HCT116 (cell line): ENCODE results near the gene RET. TPM values are rescaled to one million over a fixed set of nuclear protein-coding genes. Genes with fewer than 3 reads are reported as not detected.

ENCODE experiments used
- ATAC-seq: fragments of 200-7000 bp; cut with Tn5 transposase; 2 replicates; pipeline ENCODE4 v1.9.1; 2020; ENCODE audit warnings: mild to moderate bottlenecking, moderate library complexity
- BruUV-seq: library from RNA; stranded (reverse); fragments of 400-500 nt; replicated peaks from 2 replicates; lab custom pipeline; 2021; lab: Mats Ljungman, UMichigan
- CTCF ChIA-PET: fragments of 300-600 bp; sonication (Branson Sonifier 250); formaldehyde crosslinking; loops from one replicate; lab custom pipeline; 2021; ENCODE audit warnings: antibody characterized with exemption; lab: Charles Lee
- POLR2A ChIA-PET: fragments of 300-600, 350-600 bp; sonication (Branson Sonifier 250); formaldehyde crosslinking; loops from one replicate; lab custom pipeline; 2021; ENCODE audit warnings: antibody characterized with exemption; lab: Charles Lee
- RAD21 ChIA-PET, 2 experiments: fragments of 300-600 bp; sonication (Branson Sonifier 250); formaldehyde crosslinking; loops; one replicate each; lab custom pipeline; 2023; ENCODE audit warnings: low total read pairs in 2 of 2; ENCODE audit not compliant: uncharacterized antibody in 2 of 2, unreplicated experiment in 2 of 2, low non-redundant PET in 1 of 2; lab: Charles Lee
- DNase-seq: peaks from one replicate; pipeline ENCODE4 v3.0.0-alpha.2; 2010; ENCODE audit warnings: low read depth, low spot score
- H2AFZ ChIP-seq: fragments of 200-600 bp; shearing (Covaris generic), sonication (generic); 2 replicates; pipeline ENCODE4 v1.6.1; 2017; ENCODE audit warnings: low read depth, mixed run types, mixed read lengths, antibody characterized with exemption, low read length; ENCODE audit not compliant: poor library complexity, severe bottlenecking
- H3K27ac ChIP-seq: 2 replicates; pipeline ENCODE4 v1.5.1; 2012; ENCODE audit warnings: low read depth, low read length
- H3K27me3 ChIP-seq: fragments of 200-600 bp; sonication (generic); 2 replicates; pipeline ENCODE4 v1.6.1; 2016; ENCODE audit warnings: mixed run types, low read length, mixed read lengths; ENCODE audit not compliant: insufficient read depth
- H3K36me3 ChIP-seq, 2 experiments: fragments of 200-500 bp in 1 of 2; fragments of 200-600 bp in 1 of 2; sonication (Bioruptor generic) in 1 of 2; sonication (generic) in 1 of 2; 2 replicates each; pipeline versions ENCODE4 v1.5.1 to v1.6.1; 2014 to 2016; ENCODE audit warnings: low read length in 2 of 2, inconsistent platforms in 1 of 2, mixed read lengths in 1 of 2, mixed run types in 1 of 2; ENCODE audit not compliant: insufficient read depth in 2 of 2, control insufficient read depth in 1 of 2
- H3K4me1 ChIP-seq, 2 experiments: fragments of 200-600 bp in 1 of 2; sonication (generic) in 1 of 2; 2 replicates each; pipeline versions ENCODE4 v1.5.1 to v1.6.1; 2012 to 2017; ENCODE audit warnings: low read length in 2 of 2, inconsistent platforms in 1 of 2, mild to moderate bottlenecking in 1 of 2, mixed read lengths in 1 of 2, mixed run types in 1 of 2, moderate library complexity in 1 of 2; ENCODE audit not compliant: insufficient read depth in 2 of 2, control insufficient read depth in 1 of 2
- H3K4me2 ChIP-seq: fragments of 200-600 bp; sonication (generic); 2 replicates; pipeline ENCODE4 v1.6.1; 2017; ENCODE audit warnings: mixed run types, low read length, mixed read lengths
- H3K4me3 ChIP-seq, 2 experiments: fragments of 200-600 bp in 1 of 2; sonication (generic) in 1 of 2; replicated peaks in 1 of 2; 2 replicates each; pipeline ENCODE4 v1.5.1; 2011 to 2016; ENCODE audit warnings: low read length in 2 of 2, control low read depth in 1 of 2, low read depth in 1 of 2, mild to moderate bottlenecking in 1 of 2, mixed read lengths in 1 of 2, mixed run types in 1 of 2
- H3K79me2 ChIP-seq: fragments of 200-600 bp; sonication (generic); 2 replicates; pipeline ENCODE4 v1.6.1; 2017; ENCODE audit warnings: mild to moderate bottlenecking, mixed run types, low read length, moderate library complexity, mixed read lengths; ENCODE audit not compliant: insufficient read depth
- H3K9ac ChIP-seq: fragments of 200-600 bp; sonication (generic); 2 replicates; pipeline ENCODE4 v1.6.1; 2016; ENCODE audit warnings: low read length, mixed read lengths
- H3K9me2 ChIP-seq: fragments of 200-600 bp; sonication (generic), shearing (Covaris generic); 2 replicates; pipeline ENCODE4 v1.6.1; 2017; ENCODE audit warnings: mixed run types, mild to moderate bottlenecking, moderate library complexity; ENCODE audit not compliant: insufficient read depth
- H3K9me3 ChIP-seq, 2 experiments: fragments of 200-500 bp in 1 of 2; fragments of 200-600 bp in 1 of 2; sonication (Bioruptor generic) in 1 of 2; sonication (generic) in 1 of 2; 2 replicates each; pipeline ENCODE4 v1.6.1; 2014 to 2017; ENCODE audit warnings: low read length in 2 of 2, mixed read lengths in 2 of 2, inconsistent platforms in 1 of 2, low read depth in 1 of 2, mild to moderate bottlenecking in 1 of 2, mixed run types in 1 of 2, moderate library complexity in 1 of 2; ENCODE audit not compliant: control insufficient read depth in 1 of 2, insufficient read depth in 1 of 2
- H4K20me1 ChIP-seq: fragments of 200-600 bp; sonication (generic), shearing (Covaris generic); 2 replicates; pipeline ENCODE4 v1.6.1; 2017; ENCODE audit warnings: mixed run types, mild to moderate bottlenecking, moderate library complexity; ENCODE audit not compliant: insufficient read depth
- ATF3 ChIP-seq: IDR thresholded peaks from 2 replicates; pipeline ENCODE4 v1.6.1; 2012
- CEBPB ChIP-seq: IDR thresholded peaks from 2 replicates; pipeline ENCODE4 v1.6.1; 2012; ENCODE audit warnings: low read depth
- CTCF ChIP-seq, 3 experiments: fragments of 200-600 bp in 1 of 3; sonication (generic) in 1 of 3; IDR thresholded peaks in 2 of 3; conservative IDR thresholded peaks in 1 of 3; 2 replicates each; pipeline ENCODE4 v1.5.1; 2012 to 2017; ENCODE audit warnings: low read depth in 2 of 3, low read length in 2 of 3, antibody characterized with exemption in 1 of 3, borderline replicate concordance in 1 of 3, control low read depth in 1 of 3, mild to moderate bottlenecking in 1 of 3, mixed read lengths in 1 of 3, mixed run types in 1 of 3, moderate library complexity in 1 of 3; ENCODE audit not compliant: insufficient read depth in 1 of 3
- EZH2 ChIP-seq: fragments of 200-600 bp; sonication (generic); IDR thresholded peaks from 2 replicates; pipeline ENCODE4 v1.6.1; 2017; ENCODE audit warnings: antibody characterized with exemption, mixed run types
- POLR2A ChIP-seq: IDR thresholded peaks from 2 replicates; pipeline ENCODE4 v1.7.0; 2011; ENCODE audit warnings: borderline replicate concordance; ENCODE audit not compliant: insufficient read depth, insufficient read length; ENCODE audit errors: extremely low read depth
- REST ChIP-seq: IDR thresholded peaks from 2 replicates; pipeline ENCODE4 v1.6.1; 2012; ENCODE audit warnings: low read depth
- SRF ChIP-seq: IDR thresholded peaks from 2 replicates; pipeline ENCODE4 v1.6.1; 2012; ENCODE audit warnings: low read depth
- TCF7L2 ChIP-seq: IDR thresholded peaks from 2 replicates; pipeline ENCODE4 v1.7.0; 2011; ENCODE audit warnings: borderline replicate concordance, inconsistent platforms; ENCODE audit not compliant: insufficient read depth, insufficient read length; ENCODE audit errors: extremely low read depth
- ZBTB33 ChIP-seq: IDR thresholded peaks from 2 replicates; pipeline ENCODE4 v1.6.1; 2011; ENCODE audit warnings: mild to moderate bottlenecking, low read length, moderate library complexity; ENCODE audit not compliant: insufficient replicate concordance; ENCODE audit errors: extremely low read depth
- ZFX ChIP-seq: fragments of 450-650 bp; IDR thresholded peaks from 2 replicates; pipeline ENCODE4 v1.6.1; 2017
- ZNF274 ChIP-seq: fragments of 200-500 bp; sonication (Bioruptor generic); IDR thresholded peaks from 2 replicates; pipeline ENCODE4 v1.6.1; 2014; ENCODE audit warnings: mild to moderate bottlenecking, low read depth, low read length, inconsistent platforms
- intact Hi-C: fragments of 100-400 bp; cut with micrococcal nuclease; formaldehyde crosslinking; loops from 2 replicates; pipeline ENCODE4 v1.10.0; 2022
- total RNA-seq: library from RNA; stranded (reverse); gene quantifications from one replicate; pipeline ENCODE4 v1.2.1, GENCODE V29; 2021; ENCODE audit not compliant: unreplicated experiment

Gene RET
- total RNA-seq, 1 experiment from 2014 or later, result 5.9 TPM

- Histone ChIP-seq H3K4me1 (no peaks in the 10 kb centered on the region), H3K9me2 (no peaks in the 10 kb centered on the region), H3K27me3 (no peaks in the 10 kb centered on the region), H2AFZ (no peak overlapping the region), H3K4me2 (no peak overlapping the region), H3K4me3 (no peak overlapping the region), H3K9ac (no peak overlapping the region), H3K79me2 (no peaks in the 10 kb centered on the region), H3K36me3 (no peaks in the 10 kb centered on the region), H4K20me1 (no peaks in the 10 kb centered on the region), H3K9me3 (no peaks in the 10 kb centered on the region), H3K27ac (no peak overlapping the region)
- intact Hi-C loops, result no loop called here
- ChIA-PET CTCF (no interaction called here), POLR2A (no interaction called here), RAD21 (no interaction called here)
- BruUV-seq, result no TSS peak
- DNase-seq (no peak), ATAC-seq (no peak)
- TF ChIP-seq CTCF (IDR thresholded peaks at IDR 0.05 in 2 of 3, conservative IDR thresholded peaks at IDR 0.05 in 1 of 3; ENCODE audit: borderline replicate concordance in 1 of 3, insufficient read depth in 1 of 3, low read depth in 2 of 3, low read length in 2 of 3) (no peak), ATF3 (no peak), ZFX (no peak), SRF (no peak), EZH2 (no peak), REST (no peak), TCF7L2 (no peak), POLR2A (no peak), ZNF274 (no peak), CEBPB (no peak), ZBTB33 (no peak)
These were observed 36.6 kb downstream of the RET start for GRCh38 chr10:43113201-43114087.
